Measurements from ENCODE around the gene ZNF491.

Gene ZNF491

DNA sequence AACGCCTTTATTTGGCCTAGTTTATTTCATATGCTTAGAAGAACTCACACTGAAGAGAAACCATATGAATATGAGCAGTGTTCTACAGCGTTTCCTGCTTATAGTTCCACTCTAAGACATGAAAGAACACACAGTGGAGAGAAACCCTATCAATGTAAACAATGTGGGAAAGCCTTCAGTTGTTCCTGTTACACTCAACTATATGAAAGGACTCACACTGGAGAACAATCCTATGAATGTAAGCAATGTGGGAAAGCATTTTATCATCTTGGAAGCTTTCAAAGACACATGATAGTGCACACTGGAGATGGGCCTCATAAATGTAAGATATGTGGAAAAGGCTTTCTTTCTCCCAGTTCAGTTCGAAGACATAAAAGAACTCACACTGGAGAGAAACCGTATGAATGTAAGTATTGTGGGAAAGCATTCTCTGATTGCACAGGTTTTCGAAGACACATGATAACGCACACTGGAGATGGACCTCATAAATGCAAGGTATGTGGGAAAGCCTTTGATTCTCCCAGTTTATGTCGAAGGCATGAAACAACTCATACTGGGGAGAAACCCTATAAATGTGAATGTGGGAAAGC lies 17.8 kb upstream of the ZNF491 start:
- H3K4me3 ChIP-seq (ENCODE audit: control insufficient read depth, low read depth, low read length) = no peak overlapping the region
- DNase-seq (ENCODE audit: low read depth) = no peak
- TF ChIP-seq, protein P1, sequence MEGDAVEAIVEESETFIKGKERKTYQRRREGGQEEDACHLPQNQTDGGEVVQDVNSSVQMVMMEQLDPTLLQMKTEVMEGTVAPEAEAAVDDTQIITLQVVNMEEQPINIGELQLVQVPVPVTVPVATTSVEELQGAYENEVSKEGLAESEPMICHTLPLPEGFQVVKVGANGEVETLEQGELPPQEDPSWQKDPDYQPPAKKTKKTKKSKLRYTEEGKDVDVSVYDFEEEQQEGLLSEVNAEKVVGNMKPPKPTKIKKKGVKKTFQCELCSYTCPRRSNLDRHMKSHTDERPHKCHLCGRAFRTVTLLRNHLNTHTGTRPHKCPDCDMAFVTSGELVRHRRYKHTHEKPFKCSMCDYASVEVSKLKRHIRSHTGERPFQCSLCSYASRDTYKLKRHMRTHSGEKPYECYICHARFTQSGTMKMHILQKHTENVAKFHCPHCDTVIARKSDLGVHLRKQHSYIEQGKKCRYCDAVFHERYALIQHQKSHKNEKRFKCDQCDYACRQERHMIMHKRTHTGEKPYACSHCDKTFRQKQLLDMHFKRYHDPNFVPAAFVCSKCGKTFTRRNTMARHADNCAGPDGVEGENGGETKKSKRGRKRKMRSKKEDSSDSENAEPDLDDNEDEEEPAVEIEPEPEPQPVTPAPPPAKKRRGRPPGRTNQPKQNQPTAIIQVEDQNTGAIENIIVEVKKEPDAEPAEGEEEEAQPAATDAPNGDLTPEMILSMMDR (conservative IDR thresholded peaks at IDR 0.05; ENCODE audit: control insufficient read depth, insufficient read depth, low read depth, low read length) = no peak

- peak; percentile 17 for DNase-seq (ENCODE audit: low read depth)
- no peak overlapping the region for H3K4me3 ChIP-seq (ENCODE audit: control insufficient read depth, low read depth, low read length)
- TF ChIP-seq, protein P1 (conservative IDR thresholded peaks at IDR 0.05; ENCODE audit: control insufficient read depth, insufficient read depth, low read depth, low read length) = no peak
These were observed 16.8 kb upstream of the ZNF491 start for GRCh38 chr19:11781295-11782057.

DNA sequence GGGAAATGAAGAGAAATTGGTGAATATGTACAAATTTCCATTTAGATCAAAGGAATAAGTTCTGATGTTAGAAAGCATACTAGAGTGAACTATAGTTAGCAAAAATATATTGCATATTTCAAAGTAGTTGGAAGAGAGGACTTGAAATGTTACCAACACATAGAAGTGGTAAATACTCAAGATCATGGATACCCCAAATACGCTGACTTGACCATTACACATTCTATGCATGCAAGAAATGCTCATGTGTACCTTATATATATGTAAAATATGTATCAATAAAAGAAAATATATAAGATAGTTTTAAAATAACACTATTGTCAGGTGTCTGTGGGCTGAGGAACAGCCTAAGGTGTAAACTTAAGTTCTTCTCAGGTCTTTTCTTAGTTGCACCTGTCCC lies 14.6 kb upstream of the ZNF491 start:
- DNase-seq (ENCODE audit: low read depth) = no peak
- TF ChIP-seq, protein P1 (conservative IDR thresholded peaks at IDR 0.05; ENCODE audit: control insufficient read depth, insufficient read depth, low read depth, low read length) = no peak
- no peak overlapping the region for H3K4me3 ChIP-seq (ENCODE audit: control insufficient read depth, low read depth, low read length)

- H3K4me3 ChIP-seq (ENCODE audit: control insufficient read depth, low read depth, low read length) = no peak overlapping the region
- DNase-seq (ENCODE audit: low read depth) = no peak
- TF ChIP-seq, protein P1 (conservative IDR thresholded peaks at IDR 0.05; ENCODE audit: control insufficient read depth, insufficient read depth, low read depth, low read length) = no peak
These were observed 14.0 kb upstream of the ZNF491 start for GRCh38 chr19:11784356-11784755.

- no peak overlapping the region for H3K4me3 ChIP-seq (ENCODE audit: control insufficient read depth, low read depth, low read length)
- TF ChIP-seq, protein P1 (conservative IDR thresholded peaks at IDR 0.05; ENCODE audit: control insufficient read depth, insufficient read depth, low read depth, low read length) = no peak
- DNase-seq (ENCODE audit: low read depth) = no peak
These were observed 10.8 kb upstream of the ZNF491 start for GRCh38 chr19:11787536-11787935.

- no peak for DNase-seq (ENCODE audit: low read depth)
- no peak overlapping the region for H3K4me3 ChIP-seq (ENCODE audit: control insufficient read depth, low read depth, low read length)
- TF ChIP-seq, protein P1 (conservative IDR thresholded peaks at IDR 0.05; ENCODE audit: control insufficient read depth, insufficient read depth, low read depth, low read length) = no peak
These were observed 5.4 kb upstream of the ZNF491 start for GRCh38 chr19:11792942-11793341.
